Measurements from ENCODE around the gene PEX5L.

- TF ChIP-seq CTCF (IDR thresholded peaks at IDR 0.05) (no peak), EP300 (IDR thresholded peaks at IDR 0.05) (no peak), POLR2AphosphoS5 (IDR thresholded peaks at IDR 0.05) (no peak)
Observed at GRCh38 chr3:179949412-179949811, 87.3 kb downstream of the PEX5L start.

Measured in stomach (tissue), 4 donors.